ENCODE measurements around the gene LIPK.
A peak's percentile ranks its signal among the peaks of the same experiment; 100 is the strongest.
"Not testable (repeated sequence)": the region's sequence is repeated elsewhere in the genome, so short reads cannot be mapped to it uniquely, and the experiment has no call there.

Gene LIPK

DNA sequence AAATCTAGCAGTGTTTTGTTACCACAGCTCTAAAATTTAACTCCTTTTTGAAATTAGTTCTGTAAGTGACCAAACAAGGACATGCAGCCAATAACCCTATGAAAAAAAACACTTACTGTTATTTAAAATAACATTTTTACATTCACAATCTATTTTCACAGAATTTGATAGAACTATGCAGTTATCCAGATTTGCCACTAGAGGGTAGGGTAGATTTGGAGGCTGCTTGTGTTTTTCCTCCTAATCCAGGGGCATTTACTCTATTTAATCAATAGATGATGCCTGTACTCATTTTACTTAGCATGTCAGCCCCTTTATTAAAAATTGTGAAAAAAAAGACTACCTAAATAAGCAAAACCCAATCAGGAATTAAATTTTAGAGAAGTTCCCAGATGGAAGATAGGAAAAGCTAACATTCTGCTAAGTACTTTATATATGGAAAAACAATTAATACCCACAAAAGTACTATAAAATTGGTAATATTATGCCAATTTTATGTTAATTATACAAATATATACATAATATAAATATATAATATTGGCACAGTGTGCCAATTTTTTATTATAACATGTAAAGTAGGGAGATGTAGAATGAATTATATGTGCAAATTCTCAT lies 18.1 kb upstream of the LIPK start:
- peaks cover 5% of the 10 kb centered on the region for H3K27me3 Mint-ChIP-seq
- peak; percentile 32 for ATAC-seq (ENCODE audit: low read depth)
- H3K4me1 Mint-ChIP-seq, result no peaks in the 10 kb centered on the region
- no peak overlapping the region for H3K27ac Mint-ChIP-seq
- H3K36me3 Mint-ChIP-seq, result no peaks in the 10 kb centered on the region
- H3K4me3 Mint-ChIP-seq, result no peak overlapping the region
- no peaks in the 10 kb centered on the region for H3K9me3 Mint-ChIP-seq
- DNase-seq (ENCODE audit: low spot score in 2 of 2), result peak in 1 of 2 donors; percentile 13

DNA sequence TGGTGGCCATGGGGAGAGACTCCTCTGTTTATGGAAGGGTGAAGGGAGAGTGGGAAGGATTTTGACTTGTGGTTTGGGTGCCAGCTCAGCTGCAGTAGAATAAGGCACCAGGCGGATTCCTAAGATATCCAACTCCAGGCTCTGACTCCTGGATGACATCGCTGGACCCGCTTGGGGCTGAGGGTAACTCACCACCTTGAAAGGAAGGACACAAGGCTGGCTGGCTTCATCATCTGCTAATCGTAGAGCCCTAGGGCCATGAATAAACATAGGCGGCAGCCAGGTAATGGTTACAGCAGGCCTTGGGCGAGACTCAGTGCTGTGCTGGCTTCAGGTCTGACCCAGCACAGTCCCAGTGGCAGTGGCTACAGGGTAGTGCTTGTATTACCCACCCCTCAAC lies 16.7 kb upstream of the LIPK start:
- Mint-ChIP-seq H3K27me3 (peaks cover 4% of the 10 kb centered on the region), H3K27ac (no peak overlapping the region), H3K9me3 (no peaks in the 10 kb centered on the region), H3K4me3 (no peak overlapping the region), H3K4me1 (no peaks in the 10 kb centered on the region), H3K36me3 (no peaks in the 10 kb centered on the region)
- ATAC-seq (ENCODE audit: low read depth), result no peak
- DNase-seq (ENCODE audit: low spot score in 2 of 2), result no peak

DNA sequence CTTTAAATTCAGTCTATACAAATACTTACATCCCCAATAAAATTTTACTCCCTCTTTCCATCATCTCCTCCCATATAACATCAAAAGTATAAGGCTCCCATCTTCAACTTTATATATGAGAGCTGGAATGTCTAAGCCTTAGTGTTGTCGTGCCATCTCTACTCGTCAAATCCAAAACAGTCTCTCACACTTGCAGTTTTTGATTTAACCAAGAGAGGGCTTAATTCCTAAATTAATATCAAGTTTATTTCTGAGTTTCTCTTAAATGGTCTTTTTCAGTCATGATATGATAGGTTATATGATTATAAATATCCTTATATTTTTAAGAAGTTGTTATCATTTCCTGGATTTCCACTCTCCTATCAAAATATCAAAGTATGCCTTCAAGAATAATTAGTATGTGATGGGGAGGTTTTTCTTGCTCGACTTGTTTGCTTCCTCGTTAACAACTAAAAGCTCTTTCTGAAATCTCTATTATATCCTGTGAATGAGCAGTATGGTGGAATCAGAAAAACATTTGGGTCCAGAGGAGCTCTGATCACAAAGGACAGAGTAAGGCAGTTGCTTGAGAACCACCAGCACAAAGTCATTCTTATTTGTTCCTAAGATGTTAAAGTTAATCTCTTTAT lies 12.5 kb upstream of the LIPK start:
- Mint-ChIP-seq H3K9me3 (no peaks in the 10 kb centered on the region), H3K4me1 (no peaks in the 10 kb centered on the region), H3K4me3 (no peak overlapping the region), H3K27me3 (peaks cover 3% of the 10 kb centered on the region), H3K27ac (no peak overlapping the region), H3K36me3 (no peaks in the 10 kb centered on the region)
- ATAC-seq (ENCODE audit: low read depth), result no peak
- DNase-seq (ENCODE audit: low spot score in 2 of 2), result no peak

DNA sequence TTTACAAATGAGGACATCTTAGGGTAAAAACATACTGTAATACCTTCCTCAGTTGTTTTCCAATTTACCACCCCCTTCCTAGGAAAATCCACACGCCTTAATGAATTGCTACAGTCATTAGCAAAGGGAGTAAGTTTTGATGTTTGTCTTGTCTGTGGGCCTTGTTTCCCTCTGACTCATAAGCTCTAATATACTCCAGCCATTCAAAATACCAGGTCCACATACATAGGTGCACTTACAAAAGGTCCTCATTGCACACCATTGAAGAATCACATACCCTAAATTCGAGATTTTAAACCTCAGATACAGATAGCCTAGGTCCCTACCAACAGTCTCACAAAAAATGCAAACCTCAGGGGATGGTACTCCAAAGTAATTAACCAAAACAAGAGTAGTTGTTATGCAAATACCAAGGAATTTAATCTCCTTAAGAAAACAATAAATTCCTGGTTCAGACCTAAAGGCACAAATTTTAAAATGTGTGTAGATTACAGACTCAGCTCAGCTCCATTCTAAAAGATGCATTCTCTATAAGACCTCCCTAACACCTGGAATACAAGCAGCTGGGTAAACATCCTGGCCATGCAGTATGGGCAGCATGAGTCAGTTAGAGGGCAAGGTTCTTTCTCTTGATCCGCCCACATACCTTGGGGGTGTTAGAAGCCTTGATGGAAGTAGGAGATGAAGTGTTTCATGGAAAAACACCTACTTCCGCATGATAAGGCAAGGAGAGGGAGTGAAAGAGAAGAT lies 3.0 kb upstream of the LIPK start:
- no peaks in the 10 kb centered on the region for H3K9me3 Mint-ChIP-seq
- no peak for ATAC-seq (ENCODE audit: low read depth)
- no peak for DNase-seq (ENCODE audit: low spot score in 2 of 2)

DNA sequence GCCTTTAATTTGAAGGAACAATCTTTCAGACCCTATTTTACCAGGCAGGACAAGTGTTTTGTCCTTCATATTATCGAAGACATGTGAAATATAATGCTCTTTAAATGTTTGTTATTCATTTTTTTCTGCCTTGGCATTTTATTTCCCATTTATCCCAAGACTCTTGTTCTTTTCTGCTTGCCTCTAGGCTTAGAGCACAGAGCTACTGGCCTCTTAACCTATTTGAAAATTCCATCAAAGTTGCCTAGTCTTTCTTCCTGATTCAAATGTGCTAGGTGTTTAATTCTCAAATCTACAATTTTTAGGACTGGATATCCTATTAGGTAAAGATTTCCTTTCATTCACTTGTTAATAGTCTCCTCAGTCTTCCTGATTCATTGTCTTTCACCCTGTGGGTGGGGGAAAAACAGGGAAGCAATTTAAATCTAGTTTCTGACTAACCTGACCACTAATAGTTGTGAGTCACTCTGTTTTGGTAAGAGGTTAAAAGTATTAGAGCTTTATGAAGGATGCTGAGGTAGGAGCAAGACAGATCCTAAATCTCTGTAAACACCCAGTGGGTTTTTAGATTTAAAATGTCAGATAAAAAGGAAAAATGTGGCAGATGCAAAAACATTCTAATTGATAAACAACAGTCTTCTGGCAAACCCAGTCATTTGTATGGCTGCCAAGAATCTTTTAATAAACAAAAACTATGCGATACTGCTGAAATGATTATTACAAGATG lies 1.5 kb downstream of the LIPK start:
- no peaks in the 10 kb centered on the region for H3K4me1 Mint-ChIP-seq
- H3K27ac Mint-ChIP-seq, result no peak overlapping the region
- H3K36me3 Mint-ChIP-seq, result no peaks in the 10 kb centered on the region
- no peaks in the 10 kb centered on the region for H3K9me3 Mint-ChIP-seq
- no peak for ATAC-seq (ENCODE audit: low read depth)
- no peak overlapping the region for H3K4me3 Mint-ChIP-seq
- no peak for DNase-seq (ENCODE audit: low spot score in 2 of 2)
- no peaks in the 10 kb centered on the region for H3K27me3 Mint-ChIP-seq

More for the DNA sequence above, 3.0 kb upstream of the LIPK start:
- Mint-ChIP-seq H3K4me3 (no peak overlapping the region), H3K27ac (no peak overlapping the region), H3K27me3 (no peaks in the 10 kb centered on the region), H3K4me1 (no peaks in the 10 kb centered on the region), H3K36me3 (no peaks in the 10 kb centered on the region)

DNA sequence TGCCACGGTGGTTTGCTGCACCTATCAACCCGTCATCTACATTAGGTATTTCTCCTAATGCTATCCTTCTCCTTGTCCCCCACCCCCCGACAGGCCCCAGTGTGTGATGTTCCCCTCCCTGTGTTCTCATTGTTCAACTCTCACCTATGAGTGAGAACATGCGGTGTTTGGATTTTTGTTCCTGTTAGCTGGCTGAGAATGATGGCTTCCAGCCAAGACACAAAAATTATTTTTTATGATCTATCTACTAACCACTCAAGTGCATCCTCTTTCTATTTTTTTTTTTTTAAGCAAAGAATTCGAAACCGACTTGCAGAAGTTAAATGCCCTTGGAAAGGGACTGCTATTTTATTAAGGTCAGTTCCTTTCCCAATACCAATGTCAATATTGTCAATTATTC lies 3.3 kb downstream of the LIPK start:
- not testable (repeated sequence) for H3K4me3 Mint-ChIP-seq; H3K27me3 Mint-ChIP-seq; H3K27ac Mint-ChIP-seq; ATAC-seq (ENCODE audit: low read depth); H3K4me1 Mint-ChIP-seq; H3K36me3 Mint-ChIP-seq; DNase-seq (ENCODE audit: low spot score in 2 of 2); H3K9me3 Mint-ChIP-seq

DNA sequence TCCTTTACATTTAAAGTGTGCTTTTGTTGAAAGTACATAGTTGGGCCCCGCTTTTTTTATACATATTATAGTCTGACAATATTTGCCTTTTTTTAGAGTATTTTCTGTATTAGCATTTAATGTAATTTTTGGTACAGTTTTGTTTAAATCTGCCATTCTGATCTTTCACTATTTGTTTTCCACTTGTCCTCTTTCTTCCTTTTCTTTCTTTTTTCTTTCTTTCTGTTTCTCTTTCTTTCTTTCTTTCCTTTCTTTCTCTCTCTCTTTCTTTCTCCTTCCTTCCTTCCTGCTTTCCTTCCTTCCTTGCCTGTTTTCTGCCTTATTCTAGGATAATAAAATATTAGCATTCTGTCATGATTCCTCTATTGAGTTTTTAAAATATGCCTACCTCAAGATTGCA lies 9.5 kb downstream of the LIPK start:
- Mint-ChIP-seq H3K4me1 (no peaks in the 10 kb centered on the region), H3K4me3 (no peak overlapping the region), H3K36me3 (no peaks in the 10 kb centered on the region), H3K27me3 (peaks cover 3% of the 10 kb centered on the region), H3K9me3 (no peaks in the 10 kb centered on the region), H3K27ac (no peak overlapping the region)
- DNase-seq (ENCODE audit: low spot score in 2 of 2) (no peak), ATAC-seq (ENCODE audit: low read depth) (no peak)

DNA sequence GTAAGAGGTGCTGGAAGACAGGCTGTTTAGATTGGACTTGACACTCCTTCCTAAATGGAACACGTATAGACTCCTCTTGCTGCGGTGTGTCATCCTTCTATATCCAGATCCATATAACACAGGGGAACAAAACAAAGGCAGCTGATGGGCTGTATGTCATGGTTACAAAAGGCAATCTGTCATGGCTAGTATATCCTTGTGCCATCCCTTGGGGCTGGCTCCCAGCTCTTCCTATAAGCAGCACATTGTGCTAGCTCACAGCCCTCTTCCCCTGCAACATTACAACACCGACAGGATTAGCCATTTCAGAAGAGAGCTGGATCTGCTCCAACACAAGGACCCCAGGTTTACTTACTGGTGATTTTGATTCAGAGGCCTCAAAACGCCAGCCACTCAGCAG lies 15.3 kb downstream of the LIPK start:
- Mint-ChIP-seq H3K4me1 (peaks cover 5% of the 10 kb centered on the region), H3K36me3 (no peaks in the 10 kb centered on the region), H3K27me3 (peaks cover 5% of the 10 kb centered on the region), H3K27ac (no peak overlapping the region), H3K9me3 (no peaks in the 10 kb centered on the region), H3K4me3 (no peak overlapping the region)
- no peak for DNase-seq (ENCODE audit: low spot score in 2 of 2)
- ATAC-seq (ENCODE audit: low read depth), result no peak

DNA sequence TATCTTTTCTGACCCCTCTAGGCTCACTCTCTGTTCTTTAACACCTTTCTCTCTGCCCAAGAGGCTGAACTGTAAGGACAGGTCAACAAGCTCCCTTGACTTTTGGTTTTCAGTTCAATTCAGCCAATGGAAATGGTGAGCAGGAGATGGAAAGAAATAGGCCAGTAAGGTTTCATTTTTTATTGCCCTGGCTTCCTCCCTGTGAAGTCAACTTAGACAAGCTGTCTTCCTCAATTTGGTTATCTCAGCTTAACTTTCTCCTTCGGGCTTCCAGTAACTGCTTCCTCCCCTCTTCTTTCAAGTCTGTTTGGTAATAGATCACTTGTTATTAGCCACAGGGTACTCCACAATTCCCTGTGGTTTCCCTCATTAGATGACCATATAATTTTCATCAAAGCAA lies 19.7 kb downstream of the LIPK start:
- no peak for ATAC-seq (ENCODE audit: low read depth)
- DNase-seq (ENCODE audit: low spot score in 2 of 2), result no peak
- Mint-ChIP-seq H3K36me3 (no peaks in the 10 kb centered on the region), H3K27ac (no peak overlapping the region), H3K4me3 (no peak overlapping the region), H3K4me1 (peaks cover 5% of the 10 kb centered on the region), H3K9me3 (no peaks in the 10 kb centered on the region), H3K27me3 (peaks cover 7% of the 10 kb centered on the region)

DNA sequence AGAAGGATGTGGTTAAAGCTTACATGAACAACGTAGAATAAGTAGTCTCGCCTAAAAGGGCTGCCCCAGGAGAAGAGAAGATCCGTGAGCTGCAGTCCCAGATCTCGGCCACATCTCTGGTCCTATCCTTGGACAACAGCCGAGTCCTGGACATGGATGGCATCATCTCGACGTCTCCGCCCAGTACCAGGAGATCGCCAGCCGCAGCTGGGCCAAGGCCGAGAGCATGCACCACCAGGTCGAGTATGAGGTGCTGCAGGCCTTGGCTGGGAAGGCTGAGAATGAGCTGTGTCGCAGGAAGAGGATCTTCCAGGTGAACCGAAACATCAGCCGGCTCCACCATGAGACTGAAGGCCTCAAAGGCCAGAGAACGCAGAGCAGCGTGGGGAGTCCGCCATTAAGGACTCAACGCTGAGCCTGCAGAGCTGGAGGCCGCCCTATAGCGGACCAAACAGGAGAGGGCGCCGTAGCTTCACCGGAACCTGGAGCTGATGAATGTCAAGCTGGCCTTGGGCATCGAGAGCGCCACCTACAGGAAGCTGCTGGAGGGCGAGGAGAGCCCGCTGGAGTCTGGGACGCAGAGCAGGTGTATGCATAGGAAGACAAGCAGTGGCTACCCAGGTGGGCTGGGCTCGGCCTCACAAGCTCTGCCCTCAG lies 22.2 kb downstream of the LIPK start:
- peaks cover 5% of the 10 kb centered on the region for H3K27me3 Mint-ChIP-seq
- peaks cover 11% of the 10 kb centered on the region for H3K4me1 Mint-ChIP-seq
- DNase-seq (ENCODE audit: low spot score in 2 of 2) (no peak), ATAC-seq (ENCODE audit: low read depth) (no peak)
- H3K27ac Mint-ChIP-seq, result no peak overlapping the region
- H3K36me3 Mint-ChIP-seq, result no peaks in the 10 kb centered on the region
- no peak overlapping the region for H3K4me3 Mint-ChIP-seq
- H3K9me3 Mint-ChIP-seq, result no peaks in the 10 kb centered on the region

DNA sequence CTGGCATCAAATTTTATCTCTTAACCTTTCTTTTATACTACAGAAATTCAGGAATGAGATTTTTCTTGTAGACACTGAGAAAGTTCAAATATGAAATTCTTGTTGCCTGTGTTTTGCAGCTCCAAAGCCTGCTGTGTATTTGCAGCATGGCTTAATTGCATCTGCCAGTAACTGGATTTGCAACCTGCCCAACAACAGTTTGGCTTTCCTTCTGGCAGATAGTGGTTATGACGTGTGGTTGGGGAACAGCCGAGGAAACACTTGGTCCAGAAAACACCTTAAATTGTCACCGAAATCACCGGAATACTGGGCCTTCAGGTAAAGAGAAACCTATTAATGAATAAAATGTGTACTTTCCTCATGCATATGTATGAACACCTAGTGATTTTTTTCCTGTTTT lies 24.8 kb downstream of the LIPK start:
- ATAC-seq (ENCODE audit: low read depth), result no peak
- Mint-ChIP-seq H3K27ac (no peak overlapping the region), H3K9me3 (no peaks in the 10 kb centered on the region), H3K36me3 (no peaks in the 10 kb centered on the region), H3K4me3 (no peak overlapping the region), H3K4me1 (peaks cover 14% of the 10 kb centered on the region), H3K27me3 (peaks cover 5% of the 10 kb centered on the region)
- no peak for DNase-seq (ENCODE audit: low spot score in 2 of 2)

DNA sequence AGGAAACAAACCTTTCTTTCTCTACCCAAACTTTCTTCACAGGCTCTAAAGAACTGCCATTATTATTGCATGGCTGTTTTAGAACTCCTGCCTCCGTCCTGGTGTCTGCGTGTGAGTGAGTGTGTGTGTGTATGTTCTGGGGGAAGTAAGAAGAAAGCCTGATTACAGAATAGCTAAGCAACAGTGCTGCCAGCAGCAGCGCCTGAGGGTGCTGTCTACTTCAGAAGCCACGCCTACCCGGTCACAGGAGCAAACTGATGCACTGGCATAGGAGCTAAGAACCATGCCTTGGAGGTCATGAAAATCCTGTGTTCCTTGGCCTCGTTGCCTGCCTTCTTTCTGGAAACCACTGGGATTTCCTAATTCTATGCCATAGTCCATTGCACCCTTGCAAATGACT lies 25.2 kb downstream of the LIPK start:
- no peak overlapping the region for H3K27ac Mint-ChIP-seq
- ATAC-seq (ENCODE audit: low read depth) (peak; percentile 53), DNase-seq (ENCODE audit: low spot score in 2 of 2) (no peak)
- peaks cover 12% of the 10 kb centered on the region for H3K4me1 Mint-ChIP-seq
- peaks cover 5% of the 10 kb centered on the region for H3K27me3 Mint-ChIP-seq
- H3K9me3 Mint-ChIP-seq, result no peaks in the 10 kb centered on the region
- H3K36me3 Mint-ChIP-seq, result no peaks in the 10 kb centered on the region
- no peak overlapping the region for H3K4me3 Mint-ChIP-seq

DNA sequence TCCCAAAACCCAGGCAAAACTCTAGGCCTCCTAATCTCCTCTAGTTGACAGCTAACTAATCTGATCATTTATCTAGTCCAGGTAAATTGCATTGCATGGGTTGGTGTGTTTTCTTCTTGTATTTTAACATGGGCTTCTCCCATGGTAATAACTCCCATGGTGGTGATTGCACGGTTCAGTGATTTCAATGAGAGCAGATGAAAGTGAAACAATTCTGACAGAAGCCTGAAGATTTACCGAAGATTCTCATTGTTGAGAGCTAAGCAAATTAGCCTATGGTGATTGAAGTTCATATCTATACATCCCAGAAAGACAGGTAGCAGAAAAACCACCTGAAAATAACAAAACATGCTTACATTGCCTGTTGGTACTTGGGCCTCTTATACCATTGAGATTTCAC lies 27.2 kb downstream of the LIPK start:
- DNase-seq (ENCODE audit: low spot score in 2 of 2) (no peak), ATAC-seq (ENCODE audit: low read depth) (peak; percentile 78)
- H3K4me3 Mint-ChIP-seq, result no peak overlapping the region
- no peak overlapping the region for H3K27ac Mint-ChIP-seq
- no peaks in the 10 kb centered on the region for H3K9me3 Mint-ChIP-seq
- no peaks in the 10 kb centered on the region for H3K36me3 Mint-ChIP-seq
- peaks cover 12% of the 10 kb centered on the region for H3K4me1 Mint-ChIP-seq
- no peaks in the 10 kb centered on the region for H3K27me3 Mint-ChIP-seq

DNA sequence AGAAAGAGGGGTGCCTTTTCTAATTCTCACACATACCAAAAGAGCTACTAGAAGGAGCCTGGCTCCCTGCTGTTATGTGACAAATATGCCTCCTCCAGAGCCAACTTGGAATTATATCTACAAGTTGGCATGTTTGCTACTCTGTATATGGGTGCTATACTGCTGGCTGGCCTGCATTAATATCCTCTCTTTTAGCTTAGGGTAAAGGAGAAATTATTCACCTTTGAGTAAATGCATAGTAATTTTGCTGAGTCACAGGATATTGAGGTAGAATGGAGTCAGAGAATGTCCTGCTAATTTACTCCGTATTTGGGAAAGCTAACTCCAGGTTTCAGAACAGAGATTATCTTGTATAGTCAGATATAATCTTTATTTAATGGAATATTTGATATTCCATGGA lies 29.6 kb downstream of the LIPK start:
- ATAC-seq (ENCODE audit: low read depth), result no peak
- H3K27ac Mint-ChIP-seq, result no peak overlapping the region
- no peaks in the 10 kb centered on the region for H3K36me3 Mint-ChIP-seq
- no peak for DNase-seq (ENCODE audit: low spot score in 2 of 2)
- H3K9me3 Mint-ChIP-seq, result no peaks in the 10 kb centered on the region
- H3K4me1 Mint-ChIP-seq, result peaks cover 12% of the 10 kb centered on the region
- peaks cover 2% of the 10 kb centered on the region for H3K27me3 Mint-ChIP-seq
- no peak overlapping the region for H3K4me3 Mint-ChIP-seq

Data from memory B cell (primary cell).